GM19193 (cell line): ENCODE measurements around the gene GPC6.

ENCODE experiments used
- POLR2A ChIP-seq: IDR thresholded peaks from 4 replicates; pipeline ENCODE4 v1.6.1; 2011; ENCODE audit not compliant: insufficient read depth, insufficient read length; ENCODE audit errors: extremely low read depth

Gene GPC6

GRCh38 chr13:93709506-93710244 lies 483.1 kb downstream of the GPC6 start:
- no peak for TF ChIP-seq POLR2A

DNA sequence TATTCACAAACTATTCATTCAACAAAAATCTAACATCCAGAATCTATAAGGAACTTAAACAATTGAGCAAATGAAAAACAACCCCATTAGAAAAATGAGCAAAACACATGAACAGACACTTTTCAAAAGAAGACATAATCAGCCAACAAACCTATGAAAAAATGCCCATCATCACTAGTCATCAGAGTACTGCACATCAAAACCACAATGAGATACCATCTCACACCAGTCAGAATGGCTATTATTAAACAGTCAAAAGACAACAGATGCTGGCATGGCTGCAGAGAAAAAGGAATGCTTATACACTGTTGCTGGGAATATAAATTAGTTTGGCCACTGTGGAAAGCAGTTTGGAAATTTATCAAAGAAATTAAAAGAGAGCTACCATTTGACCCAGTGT lies 487.6 kb downstream of the GPC6 start:
- no peak for TF ChIP-seq POLR2A

DNA sequence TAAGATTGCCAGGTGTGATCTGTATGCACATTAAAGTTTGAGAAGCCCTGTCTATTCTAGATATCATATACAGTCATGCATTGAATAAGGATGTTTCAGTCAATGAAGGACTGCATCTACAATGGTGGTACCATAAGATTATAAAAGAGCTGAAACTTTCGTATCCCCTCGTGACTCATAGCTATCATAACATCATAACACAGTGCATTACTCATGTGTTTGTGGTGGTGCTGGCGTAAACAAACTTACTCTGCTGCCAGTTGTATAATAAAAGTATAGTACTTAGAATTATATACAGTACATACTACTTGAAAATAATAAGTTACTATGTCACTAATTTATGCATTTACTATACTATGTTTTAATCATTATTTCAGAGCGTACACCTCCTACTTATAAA lies 489.3 kb downstream of the GPC6 start:
- no peak for TF ChIP-seq POLR2A

GRCh38 chr13:93716623-93717022 lies 490.0 kb downstream of the GPC6 start:
- TF ChIP-seq POLR2A = no peak

DNA sequence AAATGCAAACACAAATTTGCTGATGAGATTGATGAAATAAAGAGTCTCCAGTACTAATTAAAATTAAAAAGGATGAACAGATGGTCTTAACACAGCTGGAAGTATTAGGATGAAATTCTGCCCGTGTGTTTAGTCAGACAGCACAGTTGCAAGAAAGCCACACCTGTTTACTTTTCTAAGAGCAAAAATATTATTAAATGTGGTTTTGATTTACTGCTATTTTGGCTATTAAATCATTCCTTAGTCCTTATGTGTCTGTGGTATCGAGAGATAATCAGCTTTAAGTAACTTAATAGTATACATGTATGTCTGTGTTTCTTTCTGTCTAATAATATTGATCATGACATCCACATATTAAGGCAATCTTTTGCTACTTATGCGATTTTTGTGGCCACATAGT lies 494.9 kb downstream of the GPC6 start:
- TF ChIP-seq POLR2A = no peak

- no peak for TF ChIP-seq POLR2A
Observed at GRCh38 chr13:93723316-93723715, 496.7 kb downstream of the GPC6 start.

DNA sequence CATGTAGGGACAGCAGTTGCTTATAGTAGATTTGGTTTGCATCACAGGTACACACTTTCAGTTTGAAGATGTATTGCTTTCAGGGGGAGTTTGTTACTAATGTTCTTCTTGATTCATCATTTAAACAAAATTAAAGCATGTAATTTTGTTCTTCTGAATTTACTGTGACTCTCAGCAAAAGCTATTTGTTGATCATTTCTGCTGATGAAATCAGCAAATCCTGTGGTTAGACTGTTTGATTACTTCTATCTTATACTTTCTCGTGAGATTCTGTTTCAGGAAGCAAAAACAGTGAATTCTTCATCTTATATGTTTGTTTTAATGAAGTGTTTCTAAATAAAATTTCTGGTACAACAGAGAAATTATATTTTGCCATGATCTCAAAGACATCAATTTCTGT lies 497.6 kb downstream of the GPC6 start:
- no peak for TF ChIP-seq POLR2A

- TF ChIP-seq POLR2A = no peak
Observed at GRCh38 chr13:93726173-93726957, 499.8 kb downstream of the GPC6 start.

- no peak for TF ChIP-seq POLR2A
Observed at GRCh38 chr13:93727211-93728141, 500.9 kb downstream of the GPC6 start.

DNA sequence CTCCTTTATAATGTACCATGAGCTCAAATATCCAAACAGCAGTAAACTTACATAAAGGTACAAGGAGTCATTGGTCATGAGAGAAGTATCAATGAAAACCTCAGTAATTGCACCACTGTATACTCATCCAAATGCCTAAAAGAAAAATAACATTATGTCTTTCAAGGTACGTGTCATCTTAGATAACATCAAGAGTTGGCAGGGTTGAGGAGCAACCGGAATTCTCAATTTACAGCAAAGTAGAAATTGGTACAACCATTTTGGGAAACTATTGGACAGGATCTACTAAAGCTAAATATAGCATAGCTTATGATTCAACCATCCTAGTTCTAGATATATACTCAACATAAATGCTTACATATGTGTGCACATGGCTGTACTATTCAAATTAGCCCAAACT lies 502.8 kb downstream of the GPC6 start:
- TF ChIP-seq POLR2A = no peak

DNA sequence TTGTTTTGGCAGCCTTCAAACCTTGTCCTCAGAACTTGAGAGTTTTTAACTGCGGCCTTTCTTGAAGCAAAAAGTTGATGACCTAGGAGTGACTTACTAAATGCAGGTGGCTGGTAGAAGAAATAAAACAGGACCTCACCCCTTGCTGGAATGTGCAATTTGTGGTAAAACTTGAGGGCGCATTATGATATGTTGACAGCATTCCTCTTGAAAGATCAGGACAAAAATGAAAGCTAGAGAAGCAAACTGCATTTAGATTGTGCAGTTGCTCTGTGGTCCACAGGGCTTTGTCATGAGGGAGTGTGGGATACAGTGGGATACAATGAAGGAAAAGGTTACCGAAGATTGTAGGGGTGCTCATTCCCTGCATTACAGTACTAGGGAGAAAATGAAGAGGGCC lies 504.2 kb downstream of the GPC6 start:
- no peak for TF ChIP-seq POLR2A

- no peak for TF ChIP-seq POLR2A
Observed at GRCh38 chr13:93732186-93732585, 505.6 kb downstream of the GPC6 start.

- no peak for TF ChIP-seq POLR2A
Observed at GRCh38 chr13:93736081-93736480, 509.5 kb downstream of the GPC6 start.

- TF ChIP-seq POLR2A = no peak
Observed at GRCh38 chr13:93736909-93737308, 510.3 kb downstream of the GPC6 start.

DNA sequence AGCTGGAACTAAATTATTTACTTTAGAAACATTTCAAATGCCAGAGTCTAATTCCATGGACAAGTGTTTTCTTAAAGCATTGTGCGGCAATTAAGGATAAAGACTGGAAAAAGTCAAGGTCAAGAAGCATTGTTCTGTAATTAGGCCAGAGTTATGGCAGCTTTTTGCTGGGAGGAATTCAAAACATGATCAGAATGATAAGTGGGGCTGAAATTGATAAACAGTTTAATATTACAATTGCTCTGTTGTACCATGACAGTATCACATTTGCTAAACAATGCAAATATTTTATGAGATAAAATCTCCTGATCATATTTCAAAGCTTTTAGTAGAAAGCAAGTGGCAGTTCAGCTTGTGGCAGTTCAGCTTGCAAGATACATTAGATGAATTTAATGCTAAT lies 513.7 kb downstream of the GPC6 start:
- no peak for TF ChIP-seq POLR2A

DNA sequence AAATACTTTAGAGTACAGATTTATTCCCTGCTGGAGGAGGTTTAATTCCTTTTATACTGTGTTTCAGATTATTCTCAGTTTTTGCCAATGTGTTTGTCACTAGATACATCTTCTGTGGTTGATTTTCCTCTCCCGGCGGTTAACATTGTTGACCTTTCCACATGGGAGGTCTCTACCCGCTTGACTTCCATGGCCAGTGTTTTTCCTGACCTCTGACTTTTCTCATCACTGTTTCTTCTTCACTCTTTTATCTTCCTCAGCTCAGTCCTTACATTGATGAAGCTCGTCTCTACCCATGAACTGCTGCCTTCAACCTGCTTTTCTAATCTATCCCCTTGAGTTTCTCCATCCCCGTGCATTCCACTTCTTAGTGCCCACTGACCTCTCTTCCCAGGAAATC lies 517.4 kb downstream of the GPC6 start:
- no peak for TF ChIP-seq POLR2A

- no peak for TF ChIP-seq POLR2A
Observed at GRCh38 chr13:93744886-93745285, 518.3 kb downstream of the GPC6 start.
